Mammary epithelial cell (primary cell): ENCODE data around the gene UNC119.

Experiments used
- EZH2 ChIP-seq: IDR thresholded peaks from 2 replicates; pipeline ENCODE4 v1.6.1; 2012; ENCODE audit warnings: low read length, inconsistent platforms, borderline replicate concordance
- TF ChIP-seq, protein P1 (sequence below), 2 donors: IDR thresholded peaks in 1 of 2; conservative IDR thresholded peaks in 1 of 2; 2 replicates each; pipeline ENCODE4 v1.5.1; 2011 to 2012; ENCODE audit warnings: inconsistent platforms in 2 of 2, low read length in 2 of 2, mild to moderate bottlenecking in 2 of 2, control low read depth in 1 of 2, low read depth in 1 of 2; ENCODE audit not compliant: insufficient read depth in 1 of 2; ENCODE audit errors: extremely low read depth in 1 of 2

DNA sequence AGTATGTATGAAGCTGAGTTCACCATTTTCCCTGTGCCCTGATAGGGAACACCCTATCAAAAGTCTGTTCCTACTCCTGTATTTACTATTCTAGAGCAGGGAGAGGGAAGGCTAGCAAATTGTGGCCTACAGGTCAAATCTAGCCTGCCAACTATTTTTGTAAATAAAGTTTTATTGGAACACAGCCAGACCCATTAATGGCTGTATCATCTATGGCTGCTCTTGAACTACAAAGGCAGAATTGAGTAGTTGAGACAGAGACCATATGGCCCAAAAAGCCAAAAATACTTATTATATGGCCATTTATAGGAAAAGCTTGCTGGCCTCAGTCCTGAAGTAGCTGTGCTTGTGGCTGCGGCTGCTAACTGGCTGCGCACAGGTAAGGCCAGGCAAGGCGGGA, 28.5 kb upstream of the UNC119 start:
- TF ChIP-seq, protein P1, sequence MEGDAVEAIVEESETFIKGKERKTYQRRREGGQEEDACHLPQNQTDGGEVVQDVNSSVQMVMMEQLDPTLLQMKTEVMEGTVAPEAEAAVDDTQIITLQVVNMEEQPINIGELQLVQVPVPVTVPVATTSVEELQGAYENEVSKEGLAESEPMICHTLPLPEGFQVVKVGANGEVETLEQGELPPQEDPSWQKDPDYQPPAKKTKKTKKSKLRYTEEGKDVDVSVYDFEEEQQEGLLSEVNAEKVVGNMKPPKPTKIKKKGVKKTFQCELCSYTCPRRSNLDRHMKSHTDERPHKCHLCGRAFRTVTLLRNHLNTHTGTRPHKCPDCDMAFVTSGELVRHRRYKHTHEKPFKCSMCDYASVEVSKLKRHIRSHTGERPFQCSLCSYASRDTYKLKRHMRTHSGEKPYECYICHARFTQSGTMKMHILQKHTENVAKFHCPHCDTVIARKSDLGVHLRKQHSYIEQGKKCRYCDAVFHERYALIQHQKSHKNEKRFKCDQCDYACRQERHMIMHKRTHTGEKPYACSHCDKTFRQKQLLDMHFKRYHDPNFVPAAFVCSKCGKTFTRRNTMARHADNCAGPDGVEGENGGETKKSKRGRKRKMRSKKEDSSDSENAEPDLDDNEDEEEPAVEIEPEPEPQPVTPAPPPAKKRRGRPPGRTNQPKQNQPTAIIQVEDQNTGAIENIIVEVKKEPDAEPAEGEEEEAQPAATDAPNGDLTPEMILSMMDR (conservative IDR thresholded peaks at IDR 0.05 in 1 of 2, IDR thresholded peaks at IDR 0.05 in 1 of 2; ENCODE audit: extremely low read depth in 1 of 2, insufficient read depth in 1 of 2, low read depth in 1 of 2, low read length in 2 of 2), result no peak
- no peak for TF ChIP-seq EZH2
